ENCODE measurements around the gene TMIGD3. TPM values are rescaled to one million over a fixed set of nuclear protein-coding genes. Genes with fewer than 3 reads are reported as not detected.

Gene TMIGD3
- total RNA-seq, 1 experiment from 2014 or later, result not detected

DNA sequence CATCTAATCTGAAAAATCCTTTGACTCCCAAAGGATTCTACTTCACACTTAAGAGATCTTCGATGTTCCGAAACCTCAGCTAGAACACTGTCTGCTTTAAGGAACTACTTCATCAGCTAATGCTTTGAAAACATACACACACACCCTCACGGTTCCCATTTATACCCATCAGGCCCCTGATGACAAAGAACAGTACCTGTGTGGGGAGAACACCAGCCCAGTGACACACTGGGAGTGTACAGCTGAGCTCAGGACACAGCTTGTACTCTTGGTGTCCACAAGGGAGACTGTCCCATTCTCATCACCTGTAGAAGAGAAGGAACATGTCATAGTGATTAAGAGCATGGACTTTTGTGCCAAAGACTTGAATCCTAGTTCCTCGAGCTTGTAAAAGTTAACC, 61.0 kb downstream of the TMIGD3 start (continued):
- TF ChIP-seq, protein P1, sequence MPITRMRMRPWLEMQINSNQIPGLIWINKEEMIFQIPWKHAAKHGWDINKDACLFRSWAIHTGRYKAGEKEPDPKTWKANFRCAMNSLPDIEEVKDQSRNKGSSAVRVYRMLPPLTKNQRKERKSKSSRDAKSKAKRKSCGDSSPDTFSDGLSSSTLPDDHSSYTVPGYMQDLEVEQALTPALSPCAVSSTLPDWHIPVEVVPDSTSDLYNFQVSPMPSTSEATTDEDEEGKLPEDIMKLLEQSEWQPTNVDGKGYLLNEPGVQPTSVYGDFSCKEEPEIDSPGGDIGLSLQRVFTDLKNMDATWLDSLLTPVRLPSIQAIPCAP (CRISPR knock-in tag; IDR thresholded peaks at IDR 0.05), result no peak

DNA sequence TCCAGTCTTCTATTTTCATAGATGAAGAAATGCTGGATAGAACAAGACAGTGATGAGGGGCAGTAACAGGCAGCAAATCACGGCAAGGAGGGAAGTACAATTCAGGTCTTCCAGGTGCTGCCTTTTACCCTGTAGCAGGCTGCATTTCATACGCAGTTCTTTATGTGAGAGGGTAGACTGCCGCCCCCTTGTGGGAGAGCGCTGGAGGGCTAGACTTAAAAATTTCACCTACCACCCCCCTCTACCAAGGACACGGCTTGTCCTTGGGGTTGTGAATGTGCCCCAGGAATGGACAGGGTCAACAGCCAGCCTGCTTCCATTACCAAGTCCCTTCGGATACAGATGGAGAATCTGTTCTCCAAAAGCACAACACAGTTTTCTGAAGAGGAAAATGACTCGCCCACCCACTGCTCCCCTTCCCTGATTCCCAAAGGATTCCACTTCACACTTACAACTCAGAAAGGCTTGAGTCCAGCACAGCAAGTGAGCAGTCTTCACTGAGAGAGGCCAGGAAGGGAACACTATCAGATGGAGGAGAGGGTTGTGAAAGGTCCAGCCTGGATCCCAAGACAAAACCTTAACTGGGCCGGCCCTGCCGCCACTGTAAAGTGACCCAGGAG, 61.8 kb downstream of the TMIGD3 start:
- H3K4me1 Mint-ChIP-seq, result no peaks in the 10 kb centered on the region
- DNase-seq (ENCODE audit: low spot score) (peak; percentile 75), ATAC-seq (peak; percentile 95)
- H3K4me3 Mint-ChIP-seq, result no peak overlapping the region
- no peaks in the 10 kb centered on the region for H3K9me3 Mint-ChIP-seq
- peaks cover 83% of the 10 kb centered on the region for H3K36me3 Mint-ChIP-seq
- ChIA-PET POLR2A (no interaction called here), CTCF (interaction anchor here (1.7 kb wide), 2 partner anchors 42 to 66 kb away, joined by 4 to 5 read pairs; no protein-coding TSS in a partner anchor)
- peak overlapping the region; percentile 57; the same call in 1 of the 2 replicates for H3K27ac Mint-ChIP-seq
- no peaks in the 10 kb centered on the region for H3K27me3 Mint-ChIP-seq (ENCODE audit: low read depth)
- TF ChIP-seq, protein P2, sequence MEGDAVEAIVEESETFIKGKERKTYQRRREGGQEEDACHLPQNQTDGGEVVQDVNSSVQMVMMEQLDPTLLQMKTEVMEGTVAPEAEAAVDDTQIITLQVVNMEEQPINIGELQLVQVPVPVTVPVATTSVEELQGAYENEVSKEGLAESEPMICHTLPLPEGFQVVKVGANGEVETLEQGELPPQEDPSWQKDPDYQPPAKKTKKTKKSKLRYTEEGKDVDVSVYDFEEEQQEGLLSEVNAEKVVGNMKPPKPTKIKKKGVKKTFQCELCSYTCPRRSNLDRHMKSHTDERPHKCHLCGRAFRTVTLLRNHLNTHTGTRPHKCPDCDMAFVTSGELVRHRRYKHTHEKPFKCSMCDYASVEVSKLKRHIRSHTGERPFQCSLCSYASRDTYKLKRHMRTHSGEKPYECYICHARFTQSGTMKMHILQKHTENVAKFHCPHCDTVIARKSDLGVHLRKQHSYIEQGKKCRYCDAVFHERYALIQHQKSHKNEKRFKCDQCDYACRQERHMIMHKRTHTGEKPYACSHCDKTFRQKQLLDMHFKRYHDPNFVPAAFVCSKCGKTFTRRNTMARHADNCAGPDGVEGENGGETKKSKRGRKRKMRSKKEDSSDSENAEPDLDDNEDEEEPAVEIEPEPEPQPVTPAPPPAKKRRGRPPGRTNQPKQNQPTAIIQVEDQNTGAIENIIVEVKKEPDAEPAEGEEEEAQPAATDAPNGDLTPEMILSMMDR (IDR thresholded peaks at IDR 0.05), result peak; percentile 65
- TF ChIP-seq, protein P3, sequence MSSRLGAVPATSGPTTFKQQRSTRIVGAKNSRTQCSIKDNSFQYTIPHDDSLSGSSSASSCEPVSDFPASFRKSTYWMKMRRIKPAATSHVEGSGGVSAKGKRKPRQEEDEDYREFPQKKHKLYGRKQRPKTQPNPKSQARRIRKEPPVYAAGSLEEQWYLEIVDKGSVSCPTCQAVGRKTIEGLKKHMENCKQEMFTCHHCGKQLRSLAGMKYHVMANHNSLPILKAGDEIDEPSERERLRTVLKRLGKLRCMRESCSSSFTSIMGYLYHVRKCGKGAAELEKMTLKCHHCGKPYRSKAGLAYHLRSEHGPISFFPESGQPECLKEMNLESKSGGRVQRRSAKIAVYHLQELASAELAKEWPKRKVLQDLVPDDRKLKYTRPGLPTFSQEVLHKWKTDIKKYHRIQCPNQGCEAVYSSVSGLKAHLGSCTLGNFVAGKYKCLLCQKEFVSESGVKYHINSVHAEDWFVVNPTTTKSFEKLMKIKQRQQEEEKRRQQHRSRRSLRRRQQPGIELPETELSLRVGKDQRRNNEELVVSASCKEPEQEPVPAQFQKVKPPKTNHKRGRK (CRISPR knock-in tag; IDR thresholded peaks at IDR 0.05; ENCODE audit: borderline replicate concordance), result no peak

DNA sequence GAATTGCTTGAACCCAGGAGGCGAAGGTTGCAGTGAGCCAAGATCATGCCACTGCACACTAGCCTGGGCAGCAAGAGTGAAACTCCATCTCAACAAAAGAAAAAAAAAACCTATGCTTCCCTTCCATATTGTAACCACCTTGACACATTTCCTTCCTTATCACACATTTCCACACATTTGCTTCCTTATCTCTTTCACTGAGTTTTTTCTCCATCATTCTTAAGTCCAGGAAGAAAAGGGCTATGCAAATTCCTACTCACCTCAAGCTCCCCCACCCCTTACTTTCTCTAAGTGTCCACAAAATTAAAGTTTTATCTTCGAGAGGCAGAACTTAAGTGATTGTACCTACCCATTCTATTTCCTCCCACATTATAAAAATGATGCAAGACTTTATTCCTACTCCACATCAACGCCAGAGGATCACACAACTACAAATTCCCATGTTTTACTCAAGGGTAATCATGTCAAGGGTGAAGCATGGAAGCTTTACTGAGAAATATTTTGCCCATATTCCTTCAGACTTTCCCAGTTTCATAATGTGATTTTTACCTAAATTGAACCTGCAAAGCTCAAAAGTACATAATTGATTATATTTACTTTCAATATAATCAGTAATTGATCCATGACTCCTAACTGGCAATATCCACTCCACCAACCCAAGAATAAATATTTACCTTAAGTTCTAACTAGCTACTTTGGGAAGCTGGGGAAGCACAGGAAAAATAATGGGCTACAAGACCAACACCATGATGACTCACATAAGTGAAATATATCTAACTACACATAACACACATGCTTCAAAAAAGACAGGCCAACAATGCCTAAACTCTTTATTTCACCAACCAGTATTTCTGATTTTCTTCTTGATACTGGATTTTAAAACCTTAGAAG, 63.7 kb downstream of the TMIGD3 start:
- Mint-ChIP-seq H3K27me3 (ENCODE audit: low read depth) (no peaks in the 10 kb centered on the region; the same call in 1 of the 2 replicates), H3K36me3 (peaks cover 66% of the 10 kb centered on the region), H3K4me1 (no peaks in the 10 kb centered on the region), H3K27ac (no peak overlapping the region), H3K9me3 (no peaks in the 10 kb centered on the region), H3K4me3 (no peak overlapping the region)
- no peak for DNase-seq (ENCODE audit: low spot score)
- TF ChIP-seq ZNF232 (CRISPR knock-in tag; IDR thresholded peaks at IDR 0.05), result no peak
- TF ChIP-seq GTF2I (CRISPR knock-in tag; conservative IDR thresholded peaks at IDR 0.05), result no peak
- TF ChIP-seq, protein P4, sequence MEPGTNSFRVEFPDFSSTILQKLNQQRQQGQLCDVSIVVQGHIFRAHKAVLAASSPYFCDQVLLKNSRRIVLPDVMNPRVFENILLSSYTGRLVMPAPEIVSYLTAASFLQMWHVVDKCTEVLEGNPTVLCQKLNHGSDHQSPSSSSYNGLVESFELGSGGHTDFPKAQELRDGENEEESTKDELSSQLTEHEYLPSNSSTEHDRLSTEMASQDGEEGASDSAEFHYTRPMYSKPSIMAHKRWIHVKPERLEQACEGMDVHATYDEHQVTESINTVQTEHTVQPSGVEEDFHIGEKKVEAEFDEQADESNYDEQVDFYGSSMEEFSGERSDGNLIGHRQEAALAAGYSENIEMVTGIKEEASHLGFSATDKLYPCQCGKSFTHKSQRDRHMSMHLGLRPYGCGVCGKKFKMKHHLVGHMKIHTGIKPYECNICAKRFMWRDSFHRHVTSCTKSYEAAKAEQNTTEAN (CRISPR knock-in tag; IDR thresholded peaks at IDR 0.05), result no peak
- no peak for TF ChIP-seq EMX1 (CRISPR knock-in tag; IDR thresholded peaks at IDR 0.05)
- no peak for TF ChIP-seq CREM (CRISPR knock-in tag; IDR thresholded peaks at IDR 0.05)
- no peak for TF ChIP-seq NR1H2 (CRISPR knock-in tag; IDR thresholded peaks at IDR 0.05)
- ATAC-seq, result no peak
- POLR2A ChIA-PET, result no interaction called here
- CTCF ChIA-PET, result interaction anchor here (1.7 kb wide), 2 partner anchors 40 to 68 kb away, joined by 4 to 5 read pairs; no protein-coding TSS in a partner anchor

DNA sequence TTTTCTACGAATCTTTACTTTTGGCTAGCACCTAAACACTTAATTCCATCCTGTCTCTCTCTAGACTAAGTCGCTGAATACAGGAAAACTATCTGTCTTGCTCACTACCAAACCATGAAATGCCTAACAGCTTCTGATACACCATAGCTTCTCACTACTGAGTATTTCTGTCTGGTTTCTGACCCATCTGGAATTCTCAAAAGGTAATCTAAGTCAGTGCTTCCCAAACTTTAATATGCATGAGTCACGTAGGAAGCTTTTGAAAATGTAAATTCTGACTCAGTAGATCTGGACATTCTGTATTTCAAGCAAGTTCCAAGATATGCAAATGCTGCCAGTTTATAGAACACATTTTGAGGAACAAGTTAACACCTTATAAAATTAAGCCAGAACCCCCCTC, 66.7 kb downstream of the TMIGD3 start:
- Mint-ChIP-seq H3K4me1 (no peaks in the 10 kb centered on the region), H3K9me3 (no peaks in the 10 kb centered on the region), H3K27ac (no peak overlapping the region), H3K4me3 (no peak overlapping the region), H3K36me3 (peaks cover 39% of the 10 kb centered on the region), H3K27me3 (ENCODE audit: low read depth) (no peaks in the 10 kb centered on the region; the same call in 1 of the 2 replicates)
- CTCF ChIA-PET, result no interaction called here
- DNase-seq (ENCODE audit: low spot score) (no peak), ATAC-seq (no peak)
- POLR2A ChIA-PET, result interaction anchor here (1.2 kb wide), 1 partner anchor 12 kb away, joined by 3 read pairs; the partner anchor contains the start of gene WDR77
- TF ChIP-seq, protein P5, sequence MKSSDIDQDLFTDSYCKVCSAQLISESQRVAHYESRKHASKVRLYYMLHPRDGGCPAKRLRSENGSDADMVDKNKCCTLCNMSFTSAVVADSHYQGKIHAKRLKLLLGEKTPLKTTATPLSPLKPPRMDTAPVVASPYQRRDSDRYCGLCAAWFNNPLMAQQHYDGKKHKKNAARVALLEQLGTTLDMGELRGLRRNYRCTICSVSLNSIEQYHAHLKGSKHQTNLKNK (CRISPR knock-in tag; IDR thresholded peaks at IDR 0.05), result no peak
- TF ChIP-seq, protein P6, sequence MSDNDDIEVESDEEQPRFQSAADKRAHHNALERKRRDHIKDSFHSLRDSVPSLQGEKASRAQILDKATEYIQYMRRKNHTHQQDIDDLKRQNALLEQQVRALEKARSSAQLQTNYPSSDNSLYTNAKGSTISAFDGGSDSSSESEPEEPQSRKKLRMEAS (CRISPR knock-in tag; IDR thresholded peaks at IDR 0.05), result no peak
- TF ChIP-seq ZNF416 (CRISPR knock-in tag; IDR thresholded peaks at IDR 0.05), result no peak
- TF ChIP-seq, protein P7, sequence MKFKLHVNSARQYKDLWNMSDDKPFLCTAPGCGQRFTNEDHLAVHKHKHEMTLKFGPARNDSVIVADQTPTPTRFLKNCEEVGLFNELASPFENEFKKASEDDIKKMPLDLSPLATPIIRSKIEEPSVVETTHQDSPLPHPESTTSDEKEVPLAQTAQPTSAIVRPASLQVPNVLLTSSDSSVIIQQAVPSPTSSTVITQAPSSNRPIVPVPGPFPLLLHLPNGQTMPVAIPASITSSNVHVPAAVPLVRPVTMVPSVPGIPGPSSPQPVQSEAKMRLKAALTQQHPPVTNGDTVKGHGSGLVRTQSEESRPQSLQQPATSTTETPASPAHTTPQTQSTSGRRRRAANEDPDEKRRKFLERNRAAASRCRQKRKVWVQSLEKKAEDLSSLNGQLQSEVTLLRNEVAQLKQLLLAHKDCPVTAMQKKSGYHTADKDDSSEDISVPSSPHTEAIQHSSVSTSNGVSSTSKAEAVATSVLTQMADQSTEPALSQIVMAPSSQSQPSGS (CRISPR knock-in tag; IDR thresholded peaks at IDR 0.05; ENCODE audit: borderline replicate concordance, low read depth), result no peak
- no peak for TF ChIP-seq TP53 (CRISPR knock-in tag; IDR thresholded peaks at IDR 0.05)
- TF ChIP-seq GTF2I (CRISPR knock-in tag; conservative IDR thresholded peaks at IDR 0.05), result no peak
- no peak for TF ChIP-seq OVOL2 (CRISPR knock-in tag; IDR thresholded peaks at IDR 0.05; ENCODE audit: borderline replicate concordance)
- TF ChIP-seq, protein P8, sequence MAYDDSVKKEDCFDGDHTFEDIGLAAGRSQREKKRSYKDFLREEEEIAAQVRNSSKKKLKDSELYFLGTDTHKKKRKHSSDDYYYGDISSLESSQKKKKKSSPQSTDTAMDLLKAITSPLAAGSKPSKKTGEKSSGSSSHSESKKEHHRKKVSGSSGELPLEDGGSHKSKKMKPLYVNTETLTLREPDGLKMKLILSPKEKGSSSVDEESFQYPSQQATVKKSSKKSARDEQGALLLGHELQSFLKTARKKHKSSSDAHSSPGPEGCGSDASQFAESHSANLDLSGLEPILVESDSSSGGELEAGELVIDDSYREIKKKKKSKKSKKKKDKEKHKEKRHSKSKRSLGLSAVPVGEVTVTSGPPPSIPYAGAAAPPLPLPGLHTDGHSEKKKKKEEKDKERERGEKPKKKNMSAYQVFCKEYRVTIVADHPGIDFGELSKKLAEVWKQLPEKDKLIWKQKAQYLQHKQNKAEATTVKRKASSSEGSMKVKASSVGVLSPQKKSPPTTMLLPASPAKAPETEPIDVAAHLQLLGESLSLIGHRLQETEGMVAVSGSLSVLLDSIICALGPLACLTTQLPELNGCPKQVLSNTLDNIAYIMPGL (CRISPR knock-in tag; IDR thresholded peaks at IDR 0.05), result no peak
- TF ChIP-seq NFATC4 (CRISPR knock-in tag; IDR thresholded peaks at IDR 0.05), result no peak
- no peak for TF ChIP-seq ZNF138 (CRISPR knock-in tag; conservative IDR thresholded peaks at IDR 0.05)
- TF ChIP-seq ZNF396 (CRISPR knock-in tag; IDR thresholded peaks at IDR 0.05; ENCODE audit: borderline replicate concordance), result no peak
